Right renal cortex interstitium (tissue), 3 donors: Measurements from ENCODE around the gene ADAMTS5. TPM values are rescaled to one million over a fixed set of nuclear protein-coding genes. Genes with fewer than 3 reads are reported as not detected.

Experiments used
- DNase-seq, 3 donors: peaks; one replicate each; pipeline ENCODE4 v3.0.0-alpha.2; 2013; ENCODE audit warnings: low read depth in 3 of 3, low spot score in 2 of 3
- polyA plus RNA-seq, 3 donors: library from polyadenylated mRNA; unstranded; fragments of 120-200 nt; gene quantifications; one replicate each; pipeline ENCODE4 v1.2.1, GENCODE V29; 2013; ENCODE audit not compliant: insufficient read length in 3 of 3

ADAMTS5 gene
- polyA plus RNA-seq: 10 to 100 TPM; 18.5 to 25.9 (median 23.0) TPM

- peak in 1 of 3 donors; percentile 71 for DNase-seq
These were observed at the start of gene ADAMTS5 for GRCh38 chr21:26967062-26967913. TSS of gene ADAMTS5 (minus strand) at chr21:26967088. CDS start at chr21:26966391, 697 bp downstream.

GRCh38 chr21:27001526-27001925 lies 34.6 kb upstream of the ADAMTS5 start:
- no peak for DNase-seq

- no peak for DNase-seq
These were observed 16.7 kb upstream of the ADAMTS5 start for GRCh38 chr21:26983576-26983975.

- no peak for DNase-seq
These were observed 15.9 kb upstream of the ADAMTS5 start for GRCh38 chr21:26982767-26983166.

- DNase-seq: no peak
These were observed 10.9 kb upstream of the ADAMTS5 start for GRCh38 chr21:26977746-26978145.

- DNase-seq: no peak
These were observed 6.3 kb upstream of the ADAMTS5 start for GRCh38 chr21:26973226-26973625.

GRCh38 chr21:26972192-26972591 lies 5.3 kb upstream of the ADAMTS5 start:
- DNase-seq: no peak

GRCh38 chr21:26969971-26970725 lies 3.3 kb upstream of the ADAMTS5 start:
- DNase-seq: no peak

- DNase-seq: no peak
These were observed 233 bp downstream of the ADAMTS5 start for GRCh38 chr21:26966649-26967061.

- no peak for DNase-seq
These were observed 844 bp downstream of the ADAMTS5 start for GRCh38 chr21:26965907-26966581.

GRCh38 chr21:26965040-26965906 lies 1.6 kb downstream of the ADAMTS5 start:
- no peak for DNase-seq

GRCh38 chr21:26964170-26964778 lies 2.6 kb downstream of the ADAMTS5 start:
- DNase-seq: no peak

GRCh38 chr21:26962621-26963181 lies 4.2 kb downstream of the ADAMTS5 start:
- DNase-seq: no peak

GRCh38 chr21:26961698-26962097 lies 5.2 kb downstream of the ADAMTS5 start:
- no peak for DNase-seq

- DNase-seq: no peak
These were observed 8.1 kb downstream of the ADAMTS5 start for GRCh38 chr21:26958788-26959187.

- no peak for DNase-seq
These were observed 10.1 kb downstream of the ADAMTS5 start for GRCh38 chr21:26956813-26957212.

GRCh38 chr21:26956216-26956615 lies 10.7 kb downstream of the ADAMTS5 start:
- no peak for DNase-seq

- DNase-seq: no peak
These were observed 12.2 kb downstream of the ADAMTS5 start for GRCh38 chr21:26954662-26955121.

GRCh38 chr21:26952374-26953066 lies 14.4 kb downstream of the ADAMTS5 start:
- no peak for DNase-seq
